K562 (cell line): Measurements from ENCODE around the gene TBX6. TPM values are rescaled to one million over a fixed set of nuclear protein-coding genes. Genes with fewer than 3 reads are reported as not detected.
A peak's percentile ranks its signal among the peaks of the same experiment; 100 is the strongest.

Experiments
- ELF4 ChIP-seq: fragments of 450-650 bp; formaldehyde crosslinking; IDR thresholded peaks from 2 replicates; pipeline ENCODE4 v1.4.0; 2022; ENCODE audit warnings: missing genetic modification characterization
- FOS ChIP-seq: IDR thresholded peaks from 3 replicates; pipeline ENCODE4 v1.6.1; 2011; ENCODE audit not compliant: insufficient read length; ENCODE audit errors: extremely low read depth
- MED1 ChIP-seq: sonication (generic); formaldehyde crosslinking; IDR thresholded peaks from 2 replicates; pipeline ENCODE4 v1.8.1; 2023; ENCODE audit warnings: missing genetic modification reagents, borderline replicate concordance
- PHB ChIP-seq: fragments of 250-450 bp; sonication (Bioruptor Pico); IDR thresholded peaks from 2 replicates; pipeline ENCODE4 v1.5.0; 2021
- POLR3G ChIP-seq: IDR thresholded peaks from 2 replicates; pipeline ENCODE4 v1.6.1; 2011; ENCODE audit not compliant: insufficient read length, insufficient replicate concordance; ENCODE audit errors: extremely low read depth
- SMAD3 ChIP-seq: fragments of 450-650 bp; formaldehyde crosslinking; conservative IDR thresholded peaks from 2 replicates; pipeline ENCODE4 v1.4.0; 2020; ENCODE audit warnings: mild to moderate bottlenecking
- polyA plus RNA-seq, 8 experiments: library from polyadenylated mRNA; depleted of rRNA in 4 of 8; stranded (reverse) in 5 of 8; unstranded in 3 of 8; fragments of >200 nt; fragmentation: Nextera tagmentation in 2 of 8; fragmentation: Illumina TruSeq in 1 of 8; extraction: Ambion mirVana in 2 of 8; extraction: Trizol in 1 of 8; gene quantifications; 2 replicates each; pipeline versions ENCODE4 v1.2.1 to v1.2.3, GENCODE V29; 2011 to 2014; ENCODE audit warnings: inconsistent platforms in 1 of 8, missing spikeins in 1 of 8
- total RNA-seq, 7 experiments: library from RNA; depleted of rRNA in 6 of 7; stranded (reverse); fragments of >200 nt in 6 of 7; fragmentation: Illumina TruSeq in 2 of 7; extraction: Trizol in 2 of 7; gene quantifications; 2 replicates each; pipeline versions ENCODE4 v1.2.1 to v1.2.3, GENCODE V29; 2011 to 2021; ENCODE audit warnings: low replicate concordance in 1 of 7
- TF ChIP-seq, protein P1 (sequence below): sonication (generic); formaldehyde crosslinking; IDR thresholded peaks from 2 replicates; pipeline ENCODE4 v1.8.1; 2023; ENCODE audit warnings: mild to moderate bottlenecking, missing genetic modification reagents
- TF ChIP-seq, protein P2 (sequence below): fragments of 450-650 bp; formaldehyde crosslinking; IDR thresholded peaks from 2 replicates; pipeline ENCODE4 v1.4.0; 2022; ENCODE audit warnings: missing genetic modification characterization
- TF ChIP-seq, protein P3 (sequence below): sonication (generic); formaldehyde crosslinking; IDR thresholded peaks from 2 replicates; pipeline ENCODE4 v1.8.0; 2022; ENCODE audit warnings: mild to moderate bottlenecking, missing genetic modification reagents
- TF ChIP-seq, protein P4 (sequence below): fragments of 450-650 bp; IDR thresholded peaks from 2 replicates; pipeline ENCODE4 v1.6.1; 2016; ENCODE audit warnings: borderline replicate concordance
- TF ChIP-seq, protein P5 (sequence below): fragments of 250-450 bp; sonication (Bioruptor Pico); IDR thresholded peaks from 2 replicates; pipeline ENCODE4 v1.5.0; 2020; ENCODE audit warnings: mild to moderate bottlenecking, borderline replicate concordance
- TF ChIP-seq, protein P6 (sequence below): fragments of 150-350 bp; conservative IDR thresholded peaks from 2 replicates; pipeline ENCODE4 v1.6.1; 2014; ENCODE audit warnings: low read length
- TF ChIP-seq, protein P7 (sequence below): fragments of 450-650 bp; formaldehyde crosslinking; IDR thresholded peaks from 2 replicates; pipeline ENCODE4 v1.4.0; 2020; ENCODE audit warnings: mild to moderate bottlenecking, moderate library complexity

The TBX6 gene
- total and polyA plus RNA-seq, 9 of the 15 experiments (the other 6 are each of a cell fraction or from before 2014, with no cell fraction given), result 0.07 to 0.58 (median 0.11) TPM; not detected in 2

DNA sequence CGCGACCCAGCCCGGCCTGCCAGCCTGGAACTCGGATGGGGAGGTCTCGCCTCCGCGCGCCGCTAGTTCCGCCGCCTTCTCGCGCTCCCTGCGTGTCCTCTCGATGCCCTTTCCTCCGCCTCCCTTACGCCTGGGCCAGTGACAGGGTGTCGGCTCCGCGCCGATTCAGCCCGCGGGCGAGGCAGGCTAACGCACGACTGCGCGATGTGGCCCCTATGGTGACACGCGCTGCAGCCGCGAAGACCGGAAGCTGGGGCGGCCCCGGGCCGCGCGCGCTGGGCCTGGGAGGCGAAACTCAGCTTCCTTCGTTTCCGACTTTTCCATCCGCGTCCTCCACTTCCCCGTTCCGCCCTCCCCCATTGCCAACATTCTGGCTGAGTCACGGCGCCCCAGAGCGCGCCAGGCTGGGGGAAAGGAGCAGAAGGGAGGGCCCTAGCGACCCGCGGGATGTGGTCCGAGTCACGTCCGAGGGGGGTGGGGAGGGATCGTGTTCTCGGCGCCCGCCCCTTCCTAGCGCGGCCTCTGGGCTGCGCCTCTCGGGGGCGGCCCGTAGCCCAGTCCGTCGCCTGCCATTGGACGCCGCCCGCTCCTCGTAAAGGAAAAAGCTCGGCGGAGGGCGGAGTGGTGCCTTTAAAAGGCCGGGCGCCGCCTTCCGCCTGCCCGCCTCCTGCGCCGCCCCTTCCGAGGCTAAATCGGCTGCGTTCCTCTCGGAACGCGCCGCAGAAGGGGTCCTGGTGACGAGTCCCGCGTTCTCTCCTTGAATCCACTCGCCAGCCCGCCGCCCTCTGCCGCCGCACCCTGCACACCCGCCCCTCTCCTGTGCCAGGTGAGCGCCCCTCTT lies 26.4 kb downstream of the TBX6 start, which contains the start of gene ALDOA (continued):
- no peak for TF ChIP-seq POLR3G
- TF ChIP-seq, protein P1, sequence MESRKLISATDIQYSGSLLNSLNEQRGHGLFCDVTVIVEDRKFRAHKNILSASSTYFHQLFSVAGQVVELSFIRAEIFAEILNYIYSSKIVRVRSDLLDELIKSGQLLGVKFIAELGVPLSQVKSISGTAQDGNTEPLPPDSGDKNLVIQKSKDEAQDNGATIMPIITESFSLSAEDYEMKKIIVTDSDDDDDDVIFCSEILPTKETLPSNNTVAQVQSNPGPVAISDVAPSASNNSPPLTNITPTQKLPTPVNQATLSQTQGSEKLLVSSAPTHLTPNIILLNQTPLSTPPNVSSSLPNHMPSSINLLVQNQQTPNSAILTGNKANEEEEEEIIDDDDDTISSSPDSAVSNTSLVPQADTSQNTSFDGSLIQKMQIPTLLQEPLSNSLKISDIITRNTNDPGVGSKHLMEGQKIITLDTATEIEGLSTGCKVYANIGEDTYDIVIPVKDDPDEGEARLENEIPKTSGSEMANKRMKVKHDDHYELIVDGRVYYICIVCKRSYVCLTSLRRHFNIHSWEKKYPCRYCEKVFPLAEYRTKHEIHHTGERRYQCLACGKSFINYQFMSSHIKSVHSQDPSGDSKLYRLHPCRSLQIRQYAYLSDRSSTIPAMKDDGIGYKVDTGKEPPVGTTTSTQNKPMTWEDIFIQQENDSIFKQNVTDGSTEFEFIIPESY (CRISPR knock-in tag), result peak; percentile 62
- TF ChIP-seq ELF4 (CRISPR knock-in tag), result peak; percentile 94
- TF ChIP-seq, protein P2, sequence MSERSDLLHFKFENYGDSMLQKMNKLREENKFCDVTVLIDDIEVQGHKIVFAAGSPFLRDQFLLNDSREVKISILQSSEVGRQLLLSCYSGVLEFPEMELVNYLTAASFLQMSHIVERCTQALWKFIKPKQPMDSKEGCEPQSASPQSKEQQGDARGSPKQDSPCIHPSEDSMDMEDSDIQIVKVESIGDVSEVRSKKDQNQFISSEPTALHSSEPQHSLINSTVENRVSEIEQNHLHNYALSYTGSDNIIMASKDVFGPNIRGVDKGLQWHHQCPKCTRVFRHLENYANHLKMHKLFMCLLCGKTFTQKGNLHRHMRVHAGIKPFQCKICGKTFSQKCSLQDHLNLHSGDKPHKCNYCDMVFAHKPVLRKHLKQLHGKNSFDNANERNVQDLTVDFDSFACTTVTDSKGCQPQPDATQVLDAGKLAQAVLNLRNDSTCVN, result peak; percentile 85; the same call in 1 of the 2 replicates
- TF ChIP-seq, protein P3, sequence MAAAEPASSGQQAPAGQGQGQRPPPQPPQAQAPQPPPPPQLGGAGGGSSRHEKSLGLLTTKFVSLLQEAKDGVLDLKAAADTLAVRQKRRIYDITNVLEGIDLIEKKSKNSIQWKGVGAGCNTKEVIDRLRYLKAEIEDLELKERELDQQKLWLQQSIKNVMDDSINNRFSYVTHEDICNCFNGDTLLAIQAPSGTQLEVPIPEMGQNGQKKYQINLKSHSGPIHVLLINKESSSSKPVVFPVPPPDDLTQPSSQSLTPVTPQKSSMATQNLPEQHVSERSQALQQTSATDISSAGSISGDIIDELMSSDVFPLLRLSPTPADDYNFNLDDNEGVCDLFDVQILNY (CRISPR knock-in tag), result peak; percentile 79; the same call in 1 of the 2 replicates
- TF ChIP-seq PHB (CRISPR knock-in tag), result 0 out of 2 replicates have a peak, but pooled peaks have one; percentile 58
- TF ChIP-seq, protein P4, sequence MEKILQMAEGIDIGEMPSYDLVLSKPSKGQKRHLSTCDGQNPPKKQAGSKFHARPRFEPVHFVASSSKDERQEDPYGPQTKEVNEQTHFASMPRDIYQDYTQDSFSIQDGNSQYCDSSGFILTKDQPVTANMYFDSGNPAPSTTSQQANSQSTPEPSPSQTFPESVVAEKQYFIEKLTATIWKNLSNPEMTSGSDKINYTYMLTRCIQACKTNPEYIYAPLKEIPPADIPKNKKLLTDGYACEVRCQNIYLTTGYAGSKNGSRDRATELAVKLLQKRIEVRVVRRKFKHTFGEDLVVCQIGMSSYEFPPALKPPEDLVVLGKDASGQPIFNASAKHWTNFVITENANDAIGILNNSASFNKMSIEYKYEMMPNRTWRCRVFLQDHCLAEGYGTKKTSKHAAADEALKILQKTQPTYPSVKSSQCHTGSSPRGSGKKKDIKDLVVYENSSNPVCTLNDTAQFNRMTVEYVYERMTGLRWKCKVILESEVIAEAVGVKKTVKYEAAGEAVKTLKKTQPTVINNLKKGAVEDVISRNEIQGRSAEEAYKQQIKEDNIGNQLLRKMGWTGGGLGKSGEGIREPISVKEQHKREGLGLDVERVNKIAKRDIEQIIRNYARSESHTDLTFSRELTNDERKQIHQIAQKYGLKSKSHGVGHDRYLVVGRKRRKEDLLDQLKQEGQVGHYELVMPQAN, result peak; percentile 61; the same call in 1 of the 2 replicates
- TF ChIP-seq, protein P5, sequence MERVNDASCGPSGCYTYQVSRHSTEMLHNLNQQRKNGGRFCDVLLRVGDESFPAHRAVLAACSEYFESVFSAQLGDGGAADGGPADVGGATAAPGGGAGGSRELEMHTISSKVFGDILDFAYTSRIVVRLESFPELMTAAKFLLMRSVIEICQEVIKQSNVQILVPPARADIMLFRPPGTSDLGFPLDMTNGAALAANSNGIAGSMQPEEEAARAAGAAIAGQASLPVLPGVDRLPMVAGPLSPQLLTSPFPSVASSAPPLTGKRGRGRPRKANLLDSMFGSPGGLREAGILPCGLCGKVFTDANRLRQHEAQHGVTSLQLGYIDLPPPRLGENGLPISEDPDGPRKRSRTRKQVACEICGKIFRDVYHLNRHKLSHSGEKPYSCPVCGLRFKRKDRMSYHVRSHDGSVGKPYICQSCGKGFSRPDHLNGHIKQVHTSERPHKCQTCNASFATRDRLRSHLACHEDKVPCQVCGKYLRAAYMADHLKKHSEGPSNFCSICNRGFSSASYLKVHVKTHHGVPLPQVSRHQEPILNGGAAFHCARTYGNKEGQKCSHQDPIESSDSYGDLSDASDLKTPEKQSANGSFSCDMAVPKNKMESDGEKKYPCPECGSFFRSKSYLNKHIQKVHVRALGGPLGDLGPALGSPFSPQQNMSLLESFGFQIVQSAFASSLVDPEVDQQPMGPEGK, result peak; percentile 61; the same call in 1 of the 2 replicates
- TF ChIP-seq MED1 (CRISPR knock-in tag), result no peak
- no peak for TF ChIP-seq FOS
- TF ChIP-seq SMAD3, result peak; percentile 75; the same call in 1 of the 2 replicates
- TF ChIP-seq, protein P6, sequence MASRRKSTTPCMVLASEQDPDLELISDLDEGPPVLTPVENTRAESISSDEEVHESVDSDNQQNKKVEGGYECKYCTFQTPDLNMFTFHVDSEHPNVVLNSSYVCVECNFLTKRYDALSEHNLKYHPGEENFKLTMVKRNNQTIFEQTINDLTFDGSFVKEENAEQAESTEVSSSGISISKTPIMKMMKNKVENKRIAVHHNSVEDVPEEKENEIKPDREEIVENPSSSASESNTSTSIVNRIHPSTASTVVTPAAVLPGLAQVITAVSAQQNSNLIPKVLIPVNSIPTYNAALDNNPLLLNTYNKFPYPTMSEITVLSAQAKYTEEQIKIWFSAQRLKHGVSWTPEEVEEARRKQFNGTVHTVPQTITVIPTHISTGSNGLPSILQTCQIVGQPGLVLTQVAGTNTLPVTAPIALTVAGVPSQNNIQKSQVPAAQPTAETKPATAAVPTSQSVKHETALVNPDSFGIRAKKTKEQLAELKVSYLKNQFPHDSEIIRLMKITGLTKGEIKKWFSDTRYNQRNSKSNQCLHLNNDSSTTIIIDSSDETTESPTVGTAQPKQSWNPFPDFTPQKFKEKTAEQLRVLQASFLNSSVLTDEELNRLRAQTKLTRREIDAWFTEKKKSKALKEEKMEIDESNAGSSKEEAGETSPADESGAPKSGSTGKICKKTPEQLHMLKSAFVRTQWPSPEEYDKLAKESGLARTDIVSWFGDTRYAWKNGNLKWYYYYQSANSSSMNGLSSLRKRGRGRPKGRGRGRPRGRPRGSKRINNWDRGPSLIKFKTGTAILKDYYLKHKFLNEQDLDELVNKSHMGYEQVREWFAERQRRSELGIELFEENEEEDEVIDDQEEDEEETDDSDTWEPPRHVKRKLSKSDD, result no peak
- TF ChIP-seq, protein P7, sequence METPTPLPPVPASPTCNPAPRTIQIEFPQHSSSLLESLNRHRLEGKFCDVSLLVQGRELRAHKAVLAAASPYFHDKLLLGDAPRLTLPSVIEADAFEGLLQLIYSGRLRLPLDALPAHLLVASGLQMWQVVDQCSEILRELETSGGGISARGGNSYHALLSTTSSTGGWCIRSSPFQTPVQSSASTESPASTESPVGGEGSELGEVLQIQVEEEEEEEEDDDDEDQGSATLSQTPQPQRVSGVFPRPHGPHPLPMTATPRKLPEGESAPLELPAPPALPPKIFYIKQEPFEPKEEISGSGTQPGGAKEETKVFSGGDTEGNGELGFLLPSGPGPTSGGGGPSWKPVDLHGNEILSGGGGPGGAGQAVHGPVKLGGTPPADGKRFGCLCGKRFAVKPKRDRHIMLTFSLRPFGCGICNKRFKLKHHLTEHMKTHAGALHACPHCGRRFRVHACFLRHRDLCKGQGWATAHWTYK, result peak; percentile 96
